ENCODE measurements around the gene KRTAP10-5. TPM values are rescaled to one million over a fixed set of nuclear protein-coding genes. Genes with fewer than 3 reads are reported as not detected.
"Not testable (repeated sequence)": the region's sequence is repeated elsewhere in the genome, so short reads cannot be mapped to it uniquely, and the experiment has no call there.

KRTAP10-5 gene
- total RNA-seq, 1 donor from 2014 or later = not detected

DNA sequence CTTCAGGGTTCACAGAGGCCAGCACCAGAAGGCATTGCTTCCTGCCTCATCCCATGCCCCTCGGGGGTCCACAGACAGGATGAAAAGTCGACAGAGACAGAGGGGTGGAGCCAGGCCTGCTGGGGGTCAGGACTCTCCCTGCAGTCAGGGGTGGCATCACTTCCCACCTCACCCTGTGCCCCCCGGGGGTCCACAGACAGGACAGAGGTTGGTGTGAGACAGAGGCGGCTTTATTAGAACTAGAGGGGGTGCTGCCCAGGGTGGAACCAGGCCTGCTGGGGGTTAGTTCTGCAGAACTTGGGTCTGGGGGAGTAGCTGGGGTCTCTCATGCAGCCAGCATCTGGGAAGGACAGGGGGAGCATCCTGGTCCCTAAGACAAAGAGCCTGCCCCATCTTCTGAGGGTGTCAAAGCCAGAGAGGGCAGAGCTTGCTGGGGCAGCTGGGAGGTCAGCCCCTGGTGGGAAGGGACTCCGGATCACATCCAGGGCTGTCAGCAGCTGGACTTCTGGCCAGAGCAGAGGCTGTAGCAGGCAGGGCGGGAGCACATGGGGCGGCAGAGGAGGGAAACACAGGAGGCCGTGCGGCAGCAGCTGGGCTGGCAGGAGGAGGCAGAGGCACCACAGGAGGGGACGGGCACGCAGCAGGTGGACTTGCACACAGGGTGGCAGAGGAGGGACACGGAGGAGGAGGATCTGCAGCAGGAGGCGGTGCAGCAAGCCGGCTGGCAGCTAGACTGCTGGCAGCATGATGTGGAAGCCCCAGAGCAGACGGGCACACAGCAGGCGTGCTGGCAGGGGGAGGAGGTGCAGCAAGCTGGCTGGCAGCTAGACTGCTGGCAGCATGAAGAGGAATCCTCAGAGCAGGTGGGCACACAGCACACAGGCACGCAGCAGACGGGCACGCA is 10.7 kb upstream of the KRTAP10-5 start:
- DNase-seq = not testable (repeated sequence)

DNA sequence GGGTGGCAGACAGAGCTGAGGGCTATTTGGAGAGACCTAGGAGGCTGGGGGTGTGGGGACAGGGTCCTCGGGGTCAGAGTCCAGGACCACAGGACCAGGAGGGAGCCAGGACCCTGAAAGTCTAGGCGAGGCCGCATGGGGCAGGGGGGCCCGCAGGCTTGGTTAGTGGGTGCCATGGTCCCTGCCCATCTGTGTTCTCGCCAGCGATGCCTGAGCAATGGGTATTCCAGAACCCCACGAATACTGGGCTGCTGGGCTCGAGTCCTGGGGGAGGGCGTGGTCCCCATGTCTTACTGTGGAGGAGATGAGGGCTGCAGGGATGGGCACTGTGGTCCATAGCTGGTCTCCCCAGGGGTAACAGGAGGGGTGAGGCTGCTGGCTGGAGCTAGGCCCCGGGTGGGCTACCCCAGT is 9.9 kb upstream of the KRTAP10-5 start:
- no peak for DNase-seq

GRCh38 chr21:44589586-44590305 is 9.3 kb upstream of the KRTAP10-5 start:
- no peak for DNase-seq

- DNase-seq = no peak
These were observed 8.7 kb upstream of the KRTAP10-5 start for GRCh38 chr21:44589094-44589493.

GRCh38 chr21:44585892-44586291 is 5.5 kb upstream of the KRTAP10-5 start:
- DNase-seq = no peak

DNA sequence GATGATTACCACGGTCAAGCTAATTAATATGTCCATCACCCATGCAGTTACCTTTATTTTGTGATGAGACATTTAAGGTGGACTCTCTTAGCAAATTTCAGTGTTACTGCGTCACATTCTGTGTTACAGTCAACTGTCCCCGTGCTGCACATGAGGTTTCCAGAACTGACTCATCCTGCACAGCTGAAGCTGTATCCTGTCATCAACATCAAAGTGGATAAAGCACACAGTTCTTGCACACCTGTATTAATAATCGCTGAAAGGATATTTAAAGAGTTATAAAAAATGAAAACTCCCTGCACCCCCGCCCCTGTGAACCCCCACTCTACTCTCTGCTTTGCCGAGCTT is 3.4 kb upstream of the KRTAP10-5 start:
- DNase-seq = no peak

- DNase-seq = no peak
These were observed 2.8 kb upstream of the KRTAP10-5 start for GRCh38 chr21:44583089-44583799.

DNA sequence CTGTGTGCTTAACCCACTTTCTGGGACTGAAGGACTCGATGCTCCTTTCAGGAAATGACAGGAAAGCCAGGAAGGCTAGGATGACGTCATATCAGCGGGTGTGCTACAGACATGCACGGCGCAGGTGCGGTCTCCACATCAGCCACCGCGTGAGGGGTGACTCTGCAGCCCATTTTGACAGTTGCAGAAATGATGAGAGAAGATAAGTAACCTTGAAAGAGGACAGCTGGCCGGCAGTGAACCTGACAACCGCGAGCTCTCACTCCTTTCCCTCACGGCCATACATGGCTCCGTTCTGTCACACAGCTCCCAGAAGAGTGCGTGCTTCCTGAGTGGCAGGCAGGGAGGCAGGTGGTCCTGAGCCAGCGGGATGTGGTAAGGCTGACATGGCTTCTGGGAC is 1.7 kb upstream of the KRTAP10-5 start:
- no peak for DNase-seq

DNA sequence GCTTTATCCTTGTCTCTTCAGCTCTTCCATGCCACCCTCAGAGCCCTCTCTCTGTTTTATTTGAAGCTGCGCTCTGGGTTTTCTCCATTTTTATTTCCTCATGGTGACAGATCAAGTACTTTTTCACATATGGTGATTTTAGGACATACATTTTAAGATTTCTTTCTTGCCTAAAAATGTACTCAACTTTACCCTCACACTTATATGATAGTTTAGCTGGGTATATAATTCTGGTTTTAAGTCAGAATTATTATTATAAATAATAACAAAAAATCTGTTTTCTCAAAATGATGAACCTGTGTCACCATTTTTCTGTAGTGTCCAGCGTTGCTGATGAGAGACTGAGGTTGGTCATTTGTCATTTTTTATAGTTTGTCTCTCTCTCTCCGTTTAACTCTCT is 754 bp upstream of the KRTAP10-5 start:
- no peak for DNase-seq

GRCh38 chr21:44579833-44580144 is 615 bp downstream of the KRTAP10-5 start:
- DNase-seq = no peak

DNA sequence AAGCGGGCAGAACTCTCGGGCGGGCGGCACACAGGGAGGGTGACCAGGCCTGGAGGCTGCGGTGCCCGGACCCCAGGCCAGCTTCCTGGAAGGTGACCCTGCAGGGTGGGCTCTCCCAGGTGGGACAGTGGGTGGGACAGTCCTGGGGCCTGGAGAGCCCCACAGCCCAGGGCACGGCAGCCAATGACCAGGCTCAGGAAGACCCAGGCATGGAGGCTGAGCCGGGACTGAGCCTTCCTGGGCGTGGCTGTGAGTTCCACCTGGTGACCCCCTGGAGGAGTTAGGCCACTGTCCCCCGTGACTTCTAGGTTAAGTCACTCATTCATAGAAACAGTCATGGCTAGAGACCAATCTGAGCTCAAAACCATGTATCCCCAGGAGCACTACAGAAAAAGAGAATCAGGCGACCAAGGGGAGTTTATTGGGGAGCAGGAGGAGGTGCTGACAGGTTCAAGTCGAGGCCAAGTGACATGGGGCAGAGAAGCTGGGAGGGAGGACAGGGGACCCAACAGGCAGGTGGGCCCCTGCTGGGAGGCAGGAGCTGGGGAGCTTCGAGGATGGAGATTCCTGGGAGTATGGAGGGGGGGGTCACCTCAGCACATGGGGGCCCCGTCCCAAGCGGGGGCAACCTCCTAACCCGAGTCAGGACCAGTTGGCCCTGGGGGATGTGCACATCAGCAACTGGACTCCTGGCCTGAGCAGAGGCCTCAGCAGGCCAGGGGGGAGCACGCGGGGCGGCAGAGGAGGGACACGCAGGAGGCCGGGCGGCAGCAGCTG is 1.2 kb downstream of the KRTAP10-5 start:
- no peak for DNase-seq

DNA sequence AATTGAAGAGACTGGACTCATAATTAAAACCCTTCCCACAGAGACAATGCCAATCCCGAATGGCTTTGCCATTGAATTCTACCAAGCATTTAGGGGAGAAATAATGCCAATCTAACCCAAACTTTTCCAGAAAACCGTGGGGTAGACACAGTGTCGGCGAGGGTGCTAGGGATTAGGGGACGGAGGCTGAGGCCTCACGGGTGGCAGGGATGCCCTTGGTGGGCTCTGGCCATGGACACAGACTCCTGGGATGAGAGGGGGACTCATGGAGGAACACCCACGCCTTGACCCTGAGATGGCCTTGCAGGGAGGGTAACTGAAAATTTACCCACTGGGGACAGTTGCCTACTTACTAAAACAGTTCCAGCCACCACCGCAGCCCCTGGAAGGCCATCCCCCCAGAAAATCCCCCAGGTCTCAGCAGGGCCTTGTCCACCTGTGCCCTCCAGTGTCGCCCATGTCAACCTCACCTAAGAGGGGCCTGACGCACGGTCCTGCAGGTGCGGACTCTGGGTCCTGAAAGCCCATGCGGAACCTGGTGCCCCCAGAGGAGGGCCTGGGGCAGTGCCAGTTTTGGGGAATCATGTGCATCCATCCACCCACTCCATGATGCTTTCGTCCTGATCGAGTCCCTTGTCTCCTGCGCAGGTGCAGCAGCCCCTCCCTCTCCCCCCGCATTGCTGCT is 1.9 kb downstream of the KRTAP10-5 start:
- DNase-seq = no peak

- no peak for DNase-seq
These were observed 4.4 kb downstream of the KRTAP10-5 start for GRCh38 chr21:44576025-44576420.

DNA sequence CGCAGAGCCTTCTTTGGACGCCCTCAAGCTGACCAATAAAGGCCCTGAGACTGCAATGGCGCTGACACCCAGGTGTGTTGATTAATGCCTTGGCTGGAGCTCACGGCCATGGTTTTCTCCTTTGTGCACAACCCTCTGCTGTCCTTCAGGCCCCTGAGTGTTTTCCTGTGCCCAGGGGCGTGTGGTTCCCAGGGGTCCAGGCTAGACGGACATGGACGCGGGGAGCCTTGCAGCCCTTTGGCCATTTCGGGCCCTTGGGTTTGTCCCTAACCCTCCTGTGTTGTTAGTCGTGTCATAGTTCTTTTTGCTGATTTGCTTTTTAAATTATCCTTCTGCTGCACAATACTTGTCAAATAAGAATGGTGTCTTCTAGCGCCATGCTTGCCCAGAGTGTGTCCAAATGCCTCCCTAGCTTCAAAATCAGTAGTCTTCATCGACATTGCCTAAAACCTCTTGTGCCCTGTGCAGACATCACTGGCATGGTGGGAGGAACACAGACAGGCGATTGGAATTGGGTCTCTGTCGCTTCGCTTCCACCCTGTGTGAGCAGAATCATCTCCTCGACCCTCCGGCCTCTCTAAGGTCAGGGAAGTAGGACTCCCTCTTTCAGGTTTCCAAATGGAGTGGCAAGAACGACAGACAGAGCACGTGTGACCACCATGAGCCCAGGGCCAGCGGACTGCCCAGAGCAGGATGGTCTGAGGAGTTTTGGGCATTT is 4.9 kb downstream of the KRTAP10-5 start:
- no peak for DNase-seq

GRCh38 chr21:44574457-44575306 is 5.7 kb downstream of the KRTAP10-5 start:
- DNase-seq = no peak

DNA sequence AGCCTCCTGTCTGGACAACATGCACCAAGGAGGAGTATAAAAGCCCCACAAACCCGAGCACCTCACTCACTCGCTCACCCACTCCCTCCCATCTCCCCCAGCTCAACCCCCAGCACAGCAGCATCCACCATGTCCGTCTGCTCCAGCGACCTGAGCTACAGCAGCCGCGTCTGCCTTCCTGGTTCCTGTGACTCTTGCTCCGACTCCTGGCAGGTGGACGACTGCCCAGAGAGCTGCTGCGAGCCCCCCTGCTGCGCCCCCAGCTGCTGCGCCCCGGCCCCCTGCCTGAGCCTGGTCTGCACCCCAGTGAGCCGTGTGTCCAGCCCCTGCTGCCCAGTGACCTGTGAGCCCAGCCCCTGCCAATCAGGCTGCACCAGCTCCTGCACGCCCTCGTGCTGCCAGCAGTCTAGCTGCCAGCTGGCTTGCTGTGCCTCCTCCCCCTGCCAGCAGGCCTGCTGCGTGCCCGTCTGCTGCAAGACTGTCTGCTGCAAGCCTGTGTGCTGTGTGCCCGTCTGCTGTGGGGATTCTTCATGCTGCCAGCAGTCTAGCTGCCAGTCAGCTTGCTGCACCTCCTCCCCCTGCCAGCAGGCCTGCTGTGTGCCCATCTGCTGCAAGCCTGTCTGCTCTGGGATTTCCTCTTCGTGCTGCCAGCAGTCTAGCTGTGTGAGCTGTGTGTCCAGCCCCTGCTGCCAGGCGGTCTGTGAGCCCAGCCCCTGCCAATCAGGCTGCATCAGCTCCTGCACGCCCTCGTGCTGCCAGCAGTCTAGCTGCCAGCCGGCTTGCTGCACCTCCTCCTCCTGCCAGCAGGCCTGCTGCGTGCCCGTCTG is 6.6 kb downstream of the KRTAP10-5 start, which contains the start of gene KRTAP10-4:
Gene KRTAP10-4 (plus strand): TSS at position 100 of the 827 bp plus-strand sequence. CDS start 30 bp downstream, at position 130.
- not testable (repeated sequence) for DNase-seq

GRCh38 chr21:44572959-44573583 is 7.3 kb downstream of the KRTAP10-5 start:
- no peak for DNase-seq
